HG03460 (cell line): ENCODE measurements around the gene B3GNT2.
"Not testable (repeated sequence)": the region's sequence is repeated elsewhere in the genome, so short reads cannot be mapped to it uniquely, and the experiment has no call there.

ENCODE experiments used
- ATAC-seq: cut with Tn5 transposase; IDR thresholded peaks from one replicate; pipeline ENCODE4 v1.9.1; 2021; ENCODE audit not compliant: unreplicated experiment

B3GNT2 gene

DNA sequence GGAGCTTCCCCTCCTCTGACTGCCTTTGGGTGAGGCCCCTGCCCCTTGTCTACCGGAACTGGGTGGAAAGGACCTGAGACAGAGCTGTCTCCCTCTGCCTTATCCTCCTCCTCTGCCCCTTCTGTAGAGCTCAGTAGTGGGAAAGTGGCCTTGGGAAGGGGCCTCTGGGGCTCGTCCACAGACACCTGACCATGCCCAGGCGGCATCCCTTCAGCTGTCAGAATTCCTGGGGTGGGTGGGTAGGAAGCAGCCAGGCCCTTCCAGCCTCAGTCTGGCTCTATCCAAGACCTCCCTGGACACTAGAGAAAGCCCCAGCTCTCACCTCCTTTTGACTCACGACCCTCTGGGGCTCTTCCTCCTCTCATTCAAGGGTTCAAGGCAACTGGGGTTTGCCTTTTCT, 35.6 kb downstream of the B3GNT2 start:
- no peak for ATAC-seq

DNA sequence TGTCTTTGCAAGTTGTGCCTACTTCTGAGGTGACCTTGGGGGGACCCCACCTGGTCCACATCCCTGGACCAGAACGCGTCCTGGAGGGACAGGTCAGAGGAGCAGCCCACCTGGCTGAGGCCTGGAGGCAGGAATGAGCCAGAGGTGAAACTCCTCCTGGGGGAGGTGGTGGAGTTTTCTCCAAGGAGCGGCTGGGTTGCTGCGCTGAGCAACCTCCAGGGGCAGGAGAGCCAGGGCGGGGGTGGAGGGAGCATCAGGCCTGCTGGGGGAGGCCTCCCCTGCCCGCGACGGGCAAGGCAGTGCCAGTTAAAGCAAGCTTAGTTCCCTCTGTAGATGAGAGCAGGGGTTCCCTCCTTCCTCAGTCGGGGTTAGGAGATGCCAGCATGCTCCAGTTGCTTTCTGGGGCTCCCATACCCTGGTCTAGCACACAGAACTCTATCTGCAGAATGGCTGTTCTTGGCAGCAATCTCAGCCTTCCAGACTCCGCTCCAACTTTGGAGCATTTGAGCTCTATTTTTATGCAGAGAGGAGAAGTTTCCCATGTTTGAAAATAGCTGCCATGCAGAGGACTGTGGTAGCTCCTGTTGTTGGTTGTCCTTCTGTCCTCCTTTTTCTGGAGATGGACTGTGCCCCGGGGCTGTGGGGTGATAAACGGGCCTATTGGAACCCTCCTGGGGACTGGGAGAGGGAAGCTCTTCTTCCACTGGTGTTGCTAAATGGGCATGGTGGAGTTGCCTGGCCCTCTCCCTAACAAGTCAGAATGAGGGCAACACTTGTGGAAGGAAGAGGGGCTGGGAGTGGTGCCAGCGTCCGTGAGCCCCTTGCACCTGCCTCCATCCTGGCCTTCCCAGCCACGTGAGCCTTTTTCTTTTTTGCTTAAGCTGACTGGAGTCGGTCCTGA, 39.1 kb downstream of the B3GNT2 start:
- no peak for ATAC-seq

DNA sequence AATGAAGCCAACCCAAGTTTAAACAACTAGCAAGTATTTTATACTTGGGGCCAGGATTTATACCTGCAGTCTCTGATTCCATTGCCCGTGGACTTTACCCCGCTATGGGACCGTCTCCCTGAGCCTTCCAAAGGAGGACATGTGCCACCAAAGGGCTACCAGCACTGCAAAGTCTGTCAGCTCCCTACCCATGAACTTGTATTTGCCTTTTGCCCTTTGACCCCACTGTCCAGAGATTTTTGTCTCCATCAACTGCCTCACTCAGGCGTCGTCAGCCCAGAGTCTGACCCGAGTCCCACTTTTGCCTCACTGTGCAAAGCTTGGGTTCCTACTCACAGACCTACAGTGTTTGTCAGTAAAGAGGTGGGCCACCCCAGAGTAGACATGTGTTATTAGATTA, 40.6 kb downstream of the B3GNT2 start:
- ATAC-seq: no peak

DNA sequence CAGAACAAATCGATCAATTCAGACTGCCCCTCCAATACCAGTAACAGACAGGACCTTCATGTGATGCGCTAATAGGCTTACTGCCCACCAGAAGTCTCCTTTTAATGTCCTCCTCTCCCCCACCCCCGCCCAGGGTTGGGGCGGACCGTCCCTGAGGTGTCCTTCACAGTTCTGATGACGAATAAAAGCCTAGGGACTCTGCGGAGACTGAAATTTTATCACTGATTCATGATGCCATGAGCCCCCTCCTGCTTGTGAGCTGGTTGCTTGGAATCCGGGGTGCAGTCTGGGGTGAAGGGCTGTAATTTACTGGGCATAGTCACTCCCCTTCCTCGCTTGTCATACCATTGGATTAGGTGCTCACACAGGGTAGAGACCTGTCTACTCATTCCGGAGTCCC, 42.3 kb downstream of the B3GNT2 start:
- no peak for ATAC-seq

DNA sequence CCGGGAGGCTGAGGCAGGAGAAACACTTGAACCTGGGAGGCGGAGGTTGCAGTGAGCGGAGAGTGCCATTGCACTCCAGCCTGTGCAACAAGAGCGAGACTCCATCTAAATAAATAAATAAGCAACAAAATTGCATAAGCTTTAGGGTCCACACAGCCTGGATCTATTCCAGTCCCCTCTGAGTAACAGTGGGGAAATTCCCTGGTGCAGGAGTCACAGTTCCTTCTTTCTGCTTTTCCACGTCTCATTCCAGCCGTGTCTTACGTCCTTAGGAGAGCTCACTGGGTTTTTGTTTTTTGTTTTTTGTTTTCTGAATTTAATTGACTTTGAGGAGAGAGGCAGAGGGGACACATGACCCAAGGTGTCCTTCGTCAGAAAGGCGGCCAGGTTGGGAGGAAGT, 44.6 kb downstream of the B3GNT2 start:
- no peak for ATAC-seq

DNA sequence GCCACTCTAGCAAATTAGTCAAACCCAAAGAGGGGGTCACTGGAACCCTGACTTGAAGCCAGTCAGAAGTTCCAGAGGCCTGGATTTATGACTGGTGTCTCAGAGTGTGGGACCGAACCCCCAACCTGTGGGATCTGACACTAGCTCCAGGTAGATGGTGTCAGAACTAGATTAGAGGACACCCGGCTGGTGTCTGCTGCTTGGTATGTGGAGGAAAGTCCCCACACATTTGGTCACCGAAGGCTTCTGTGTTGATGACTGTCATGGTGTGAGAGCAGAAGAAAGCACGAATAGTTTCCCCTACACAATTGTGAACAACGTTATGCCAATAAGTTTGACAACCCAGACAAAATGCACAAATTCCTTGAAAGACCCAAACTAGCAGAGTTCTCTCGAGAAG, 48.1 kb downstream of the B3GNT2 start:
- no peak for ATAC-seq

DNA sequence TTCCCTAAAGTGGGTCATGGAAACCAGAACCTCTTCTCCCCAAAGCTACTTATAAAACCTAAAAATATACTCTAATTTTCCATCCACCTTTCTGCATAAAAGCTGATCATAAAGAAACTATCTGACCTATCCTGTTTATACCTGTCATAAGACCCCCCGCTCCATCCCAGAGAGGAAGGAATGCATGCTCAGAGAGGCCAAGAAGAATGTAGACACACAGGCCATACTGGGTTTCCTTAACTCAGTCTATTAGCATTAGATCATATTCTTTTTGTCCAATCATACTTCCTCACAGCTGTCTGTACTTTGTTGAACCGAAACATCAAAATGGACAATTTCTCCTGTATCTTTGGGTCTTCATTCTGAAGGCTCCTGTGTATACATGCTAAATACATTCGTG, 52.3 kb downstream of the B3GNT2 start:
- no peak for ATAC-seq

DNA sequence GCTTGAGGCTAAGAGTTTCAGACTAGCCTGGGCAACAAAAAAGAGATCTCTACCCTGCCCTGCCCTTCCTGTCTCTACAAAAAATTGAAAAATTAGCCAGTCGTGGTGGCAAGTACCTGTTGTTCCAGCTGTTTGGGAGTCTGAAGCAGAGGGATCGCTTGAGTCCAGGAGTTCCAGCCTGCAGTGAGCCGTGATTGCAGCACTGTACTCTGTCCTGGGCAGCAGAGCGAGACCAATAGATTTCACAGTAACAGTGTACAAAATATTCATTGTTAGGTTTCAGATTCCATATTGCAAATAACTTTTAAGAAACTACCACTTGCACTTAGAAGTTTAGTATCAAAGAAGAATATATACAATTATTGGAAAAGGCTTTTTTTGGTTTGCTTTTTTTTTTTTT, 54.3 kb downstream of the B3GNT2 start:
- ATAC-seq: no peak

DNA sequence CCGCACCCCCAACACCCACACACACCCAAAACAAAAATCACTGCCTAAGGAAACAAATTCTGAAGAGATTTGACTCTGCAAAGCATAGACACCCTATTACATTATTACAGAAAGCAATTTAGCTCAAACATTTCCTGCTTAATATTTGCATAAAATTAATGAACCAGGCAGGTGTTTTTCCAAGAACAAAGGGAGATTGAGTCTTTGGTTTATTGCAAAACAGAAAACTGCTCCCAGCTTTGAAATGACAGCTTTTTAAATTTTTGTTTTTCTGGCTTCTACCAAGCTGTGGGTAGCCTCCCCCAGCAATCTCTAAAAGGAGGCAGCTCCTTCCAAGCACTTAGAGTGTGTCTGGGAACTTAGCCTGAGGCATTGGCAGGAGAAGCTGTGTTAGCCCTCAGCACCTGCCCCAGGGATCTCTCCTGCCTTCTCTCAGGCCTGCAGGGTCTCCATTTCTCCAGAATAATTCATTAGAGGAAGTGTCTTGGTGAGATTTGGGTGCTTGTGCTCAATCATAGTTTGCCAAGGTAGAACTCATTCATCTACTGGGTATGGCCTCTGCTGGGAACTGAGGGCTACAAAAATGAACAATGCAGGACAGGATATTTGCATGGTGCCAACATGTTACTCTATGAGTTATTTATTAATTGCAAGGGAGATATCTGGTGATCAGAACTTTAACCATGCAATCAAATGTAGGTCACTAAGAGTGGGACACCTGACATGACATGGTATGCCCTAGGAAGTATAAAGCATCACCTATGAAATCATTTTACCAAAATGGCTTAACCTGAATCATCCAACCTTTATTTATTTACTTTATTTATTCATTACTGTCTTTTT, 58.7 kb downstream of the B3GNT2 start:
- no peak for ATAC-seq

DNA sequence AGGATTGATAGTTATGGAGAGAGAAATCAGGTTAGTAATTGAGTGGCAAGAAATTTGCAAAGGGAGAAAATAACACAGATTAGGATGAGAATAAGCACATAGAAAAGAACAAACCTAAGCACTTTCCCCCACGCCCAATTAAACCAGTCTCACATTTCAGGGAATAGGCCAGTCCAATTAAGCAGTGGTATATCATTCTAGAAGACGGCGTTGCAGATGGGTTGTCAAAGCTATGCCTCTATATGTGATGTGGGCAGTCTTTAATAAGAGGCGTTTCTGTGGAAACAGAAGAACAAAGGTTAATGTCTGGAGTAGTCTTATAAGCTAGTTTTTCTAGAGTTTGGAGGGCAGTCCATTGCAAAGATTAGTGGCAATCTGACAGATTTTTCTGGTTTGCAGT, 61.6 kb downstream of the B3GNT2 start:
- no peak for ATAC-seq

DNA sequence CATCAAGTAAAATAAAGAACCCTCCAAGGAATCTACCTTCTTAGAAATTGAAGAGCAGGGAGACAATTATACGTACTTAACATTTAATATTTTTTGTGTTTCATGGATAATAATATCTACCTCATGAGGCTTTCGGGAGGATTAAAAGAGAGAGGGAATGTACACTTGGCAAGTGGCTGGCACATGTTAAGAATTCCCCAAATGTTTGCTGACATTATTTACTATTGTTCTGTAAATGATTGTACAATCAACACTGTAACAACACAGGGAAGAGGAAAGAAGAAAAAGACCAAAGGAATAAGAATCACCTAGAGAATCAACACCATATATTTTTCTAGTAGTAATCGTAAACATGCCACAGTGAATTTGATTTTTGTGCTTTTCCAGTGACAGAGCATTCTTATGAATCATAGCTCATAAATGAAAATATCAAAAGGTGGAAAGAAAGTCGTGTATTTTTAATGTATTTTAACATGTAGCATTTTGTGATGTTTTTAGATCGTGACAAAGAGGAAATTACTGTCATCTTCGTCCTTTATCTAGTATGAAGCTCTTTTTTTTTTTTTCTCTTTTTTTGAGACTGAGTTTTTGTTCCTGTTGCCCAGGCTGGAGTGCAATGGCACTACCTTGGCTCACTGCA, 67.3 kb downstream of the B3GNT2 start:
- ATAC-seq: no peak

DNA sequence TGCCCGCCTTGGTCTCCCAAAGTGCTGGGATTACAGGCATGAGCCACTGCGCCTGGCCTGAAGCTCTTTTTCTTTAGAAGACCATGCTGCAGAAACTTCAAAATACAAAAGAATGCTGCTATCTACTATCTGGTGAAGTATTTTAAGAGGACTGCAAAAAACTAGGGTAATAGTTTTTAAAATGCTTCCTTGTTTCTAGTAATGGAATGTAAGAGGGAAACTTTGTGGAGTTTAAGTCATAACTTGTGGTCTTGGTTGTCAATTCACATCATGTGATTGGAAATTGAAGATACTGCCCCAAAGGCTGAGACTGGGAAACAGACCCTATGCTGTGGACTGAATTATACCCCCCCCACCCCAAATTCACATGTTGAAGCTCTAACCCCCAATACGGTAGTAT, 68.3 kb downstream of the B3GNT2 start:
- ATAC-seq: no peak

DNA sequence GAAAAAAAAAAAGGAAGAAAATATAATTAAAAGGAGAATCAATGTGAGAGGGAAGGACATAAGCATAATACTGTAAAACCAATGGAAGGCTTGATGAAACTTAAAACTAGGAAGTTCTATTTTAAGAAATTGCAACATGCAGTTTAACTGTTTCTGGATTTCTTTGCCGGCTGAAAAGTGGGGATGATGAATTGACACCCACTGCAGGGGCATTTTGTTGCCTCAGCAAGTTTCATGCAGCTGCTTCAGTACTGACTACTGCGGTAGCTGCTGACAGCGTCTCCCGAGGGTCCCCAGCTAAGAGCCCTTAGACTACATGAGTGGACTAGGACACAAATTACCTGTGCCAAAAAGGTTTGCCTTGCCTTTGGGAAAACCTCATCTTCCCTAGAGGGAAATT, 69.2 kb downstream of the B3GNT2 start:
- ATAC-seq: no peak

DNA sequence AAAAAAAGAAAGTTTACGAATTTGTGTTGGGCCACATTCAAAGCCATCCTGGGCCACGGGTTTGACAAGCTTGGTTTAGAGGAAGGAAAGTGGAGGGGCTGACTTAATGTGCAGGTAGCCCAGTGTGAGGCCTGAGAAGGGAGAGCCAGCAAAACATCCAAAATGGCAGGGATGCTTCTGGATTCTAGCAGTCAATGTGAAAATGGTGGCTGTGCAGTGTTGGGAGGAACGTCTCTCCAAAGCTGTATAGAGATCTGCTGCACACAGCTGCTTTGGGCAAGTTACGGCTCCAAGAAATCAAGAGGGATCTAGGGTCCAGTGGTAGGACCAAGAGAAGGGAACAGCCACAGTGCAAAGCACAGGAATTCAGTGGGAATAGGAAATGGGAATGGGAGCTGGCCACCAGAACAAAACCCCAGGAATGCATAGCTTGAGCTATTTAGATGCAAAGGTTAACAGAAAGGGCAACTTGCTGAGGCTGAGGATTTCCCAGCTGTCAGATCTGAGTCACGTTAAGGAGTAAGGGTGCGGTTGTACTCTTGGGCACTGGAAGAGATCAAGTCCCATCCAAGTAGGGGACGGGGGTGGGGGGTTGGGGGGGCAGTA, 70.6 kb downstream of the B3GNT2 start:
- ATAC-seq: no peak

DNA sequence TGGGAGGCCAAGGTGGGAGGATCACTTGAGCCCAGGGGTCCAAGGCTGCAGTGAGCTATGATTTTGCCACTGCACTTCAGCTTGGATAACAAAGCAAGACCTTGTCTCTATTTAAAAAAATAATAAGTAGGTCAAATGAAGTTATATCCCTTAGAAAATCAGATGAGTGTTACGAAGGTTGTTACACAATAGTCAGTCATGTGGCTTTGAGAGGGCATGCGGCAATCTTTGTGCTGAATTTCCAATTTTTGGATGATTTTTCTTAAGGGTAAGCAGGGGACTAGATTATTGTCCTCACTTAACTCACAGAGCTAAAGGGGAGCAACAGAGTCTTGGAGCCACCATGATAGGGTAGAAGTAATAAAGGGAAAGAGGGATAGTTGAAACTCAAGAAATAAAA, 71.8 kb downstream of the B3GNT2 start:
- ATAC-seq: no peak

DNA sequence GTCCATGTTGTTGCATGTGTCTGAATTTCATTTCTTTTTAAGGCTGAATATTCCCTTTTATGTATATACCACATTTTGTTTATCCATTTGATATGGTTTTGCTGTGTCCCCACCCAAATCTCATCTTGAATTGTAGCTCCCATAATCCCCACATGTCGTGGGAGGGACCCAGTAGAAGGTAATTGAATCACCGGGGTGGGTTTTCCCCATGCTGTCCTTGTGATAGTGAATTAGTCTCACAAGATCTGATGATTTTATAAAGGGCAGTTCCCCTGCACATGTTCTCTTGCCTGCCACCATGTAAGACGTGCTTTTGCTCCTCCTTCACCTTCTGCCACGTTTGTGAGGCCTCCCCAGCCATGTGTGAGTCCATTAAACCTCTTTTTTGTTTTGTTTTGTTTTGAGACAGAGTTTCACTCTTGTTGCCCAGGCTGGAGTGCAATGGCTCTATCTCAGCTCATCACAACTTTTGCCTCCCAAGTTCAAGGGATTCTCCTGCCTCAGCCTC, 72.8 kb downstream of the B3GNT2 start:
- not testable (repeated sequence) for ATAC-seq

DNA sequence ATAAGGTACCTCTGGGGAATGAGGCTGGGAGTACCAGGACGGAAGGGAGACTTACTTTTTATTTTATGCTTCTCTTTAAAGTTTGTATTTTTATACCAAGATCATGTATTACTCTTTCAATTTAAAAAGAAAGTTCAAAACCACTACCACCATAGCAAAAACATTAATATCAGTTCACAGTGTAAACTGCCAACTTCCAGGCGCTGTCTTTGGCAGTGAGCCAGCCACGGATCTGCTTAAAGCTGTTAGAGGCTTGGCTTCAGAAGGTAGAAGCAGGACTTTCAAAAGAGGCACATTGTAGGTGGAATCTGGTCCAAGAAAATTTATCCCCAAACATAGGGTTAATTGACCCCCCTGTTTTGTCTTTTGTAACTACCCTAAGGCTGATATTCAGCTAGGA, 74.8 kb downstream of the B3GNT2 start:
- no peak for ATAC-seq
